Germinal center (tissue), 1 donor: Measurements from ENCODE around the gene AGBL5.
A peak's percentile ranks its signal among the peaks of the same experiment; 100 is the strongest.
"Not testable (repeated sequence)": the region's sequence is repeated elsewhere in the genome, so short reads cannot be mapped to it uniquely, and the experiment has no call there.

Experiments used
- DNase-seq: peaks from one replicate; pipeline ENCODE4 v3.0.0; 2012; ENCODE audit warnings: mixed read lengths, low spot score

Gene AGBL5

DNA sequence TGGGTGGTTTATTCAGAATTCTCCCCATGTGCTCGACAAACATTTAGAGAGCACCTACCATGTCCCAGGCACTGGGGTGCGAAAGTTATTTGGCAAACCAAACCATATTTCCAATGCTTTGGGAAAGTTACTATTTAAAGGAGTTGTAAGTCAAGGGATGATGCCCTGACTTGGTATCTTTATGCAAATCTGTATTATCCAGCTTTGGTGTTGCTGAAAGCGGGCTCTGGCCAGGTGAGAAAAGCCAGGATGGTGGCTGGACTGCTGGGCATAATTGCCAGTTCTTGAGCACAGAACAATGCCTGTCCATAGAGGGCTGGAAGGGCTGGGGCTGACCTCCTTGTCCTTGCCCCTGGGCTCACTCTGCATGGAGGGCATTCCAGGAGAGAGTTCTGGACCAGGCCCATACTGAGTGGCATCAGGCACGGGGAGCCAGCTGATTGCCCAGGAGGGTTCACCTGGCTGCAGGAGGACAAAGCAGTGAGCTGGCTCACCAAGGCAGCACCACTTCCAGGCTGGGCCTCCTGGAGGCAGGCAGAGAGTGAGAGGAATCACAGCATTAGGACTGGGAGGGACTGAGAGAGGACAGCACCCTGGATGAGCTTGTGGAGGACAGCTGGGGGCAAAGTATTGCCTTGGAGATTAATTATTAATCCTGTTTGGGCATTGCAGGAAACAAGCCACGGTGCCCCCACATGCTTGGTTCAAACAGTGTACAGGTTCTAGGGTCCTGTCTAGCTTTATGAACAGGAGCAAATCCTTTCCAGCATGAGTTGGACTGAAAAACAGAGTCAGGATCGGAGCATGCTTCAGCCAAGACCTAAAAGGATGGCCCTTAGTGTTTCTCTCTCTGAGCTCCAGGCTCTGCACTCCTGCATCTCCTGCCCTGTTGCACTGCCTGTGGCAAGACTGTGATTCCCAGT lies 42.2 kb downstream of the AGBL5 start:
- DNase-seq, result no peak

DNA sequence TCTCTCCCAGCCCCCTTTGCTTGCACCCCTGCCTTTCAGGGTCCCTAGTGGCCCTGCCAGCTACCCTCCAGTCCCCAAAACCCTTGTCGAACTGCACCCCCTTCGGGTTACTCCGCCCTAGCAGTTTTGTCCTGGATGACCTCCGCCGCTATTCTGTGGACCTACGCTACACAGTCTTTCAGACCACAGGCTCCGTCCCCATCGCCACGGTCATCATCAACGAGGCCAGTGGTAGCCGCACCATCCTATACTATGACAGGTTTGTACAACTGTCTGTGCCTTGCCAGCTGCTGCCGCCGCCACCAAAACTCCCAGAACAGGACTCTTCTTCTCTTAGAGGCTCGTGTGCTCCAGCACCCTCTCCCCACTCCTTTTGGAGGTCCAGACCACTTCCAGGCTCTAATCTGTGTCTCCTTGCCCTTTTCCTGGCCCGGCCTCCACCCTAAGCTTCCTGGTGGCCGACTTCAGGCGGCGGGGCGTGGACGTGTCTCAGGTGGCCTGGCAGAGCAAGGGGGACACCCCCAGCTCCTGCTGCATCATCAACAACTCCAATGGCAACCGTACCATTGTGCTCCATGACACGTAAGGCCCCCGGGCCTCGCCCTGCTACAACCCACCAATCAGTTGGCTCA lies 43.0 kb downstream of the AGBL5 start:
- no peak for DNase-seq

DNA sequence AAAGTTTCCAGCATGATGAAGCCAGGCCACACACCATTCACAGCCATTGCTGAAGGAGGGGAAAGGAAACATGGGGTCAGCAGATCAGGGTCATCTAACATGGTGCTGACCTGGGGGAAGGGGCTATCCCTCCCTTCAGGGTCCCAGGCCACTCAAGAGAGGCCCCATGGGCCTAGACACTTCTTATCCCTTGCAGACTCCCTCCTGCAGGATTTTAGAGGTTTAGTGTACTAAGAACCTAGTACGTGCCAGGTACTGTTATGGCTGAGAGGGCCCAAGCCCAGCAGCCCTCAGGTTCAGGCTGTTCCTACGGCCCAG lies 43.9 kb downstream of the AGBL5 start:
- no peak for DNase-seq

DNA sequence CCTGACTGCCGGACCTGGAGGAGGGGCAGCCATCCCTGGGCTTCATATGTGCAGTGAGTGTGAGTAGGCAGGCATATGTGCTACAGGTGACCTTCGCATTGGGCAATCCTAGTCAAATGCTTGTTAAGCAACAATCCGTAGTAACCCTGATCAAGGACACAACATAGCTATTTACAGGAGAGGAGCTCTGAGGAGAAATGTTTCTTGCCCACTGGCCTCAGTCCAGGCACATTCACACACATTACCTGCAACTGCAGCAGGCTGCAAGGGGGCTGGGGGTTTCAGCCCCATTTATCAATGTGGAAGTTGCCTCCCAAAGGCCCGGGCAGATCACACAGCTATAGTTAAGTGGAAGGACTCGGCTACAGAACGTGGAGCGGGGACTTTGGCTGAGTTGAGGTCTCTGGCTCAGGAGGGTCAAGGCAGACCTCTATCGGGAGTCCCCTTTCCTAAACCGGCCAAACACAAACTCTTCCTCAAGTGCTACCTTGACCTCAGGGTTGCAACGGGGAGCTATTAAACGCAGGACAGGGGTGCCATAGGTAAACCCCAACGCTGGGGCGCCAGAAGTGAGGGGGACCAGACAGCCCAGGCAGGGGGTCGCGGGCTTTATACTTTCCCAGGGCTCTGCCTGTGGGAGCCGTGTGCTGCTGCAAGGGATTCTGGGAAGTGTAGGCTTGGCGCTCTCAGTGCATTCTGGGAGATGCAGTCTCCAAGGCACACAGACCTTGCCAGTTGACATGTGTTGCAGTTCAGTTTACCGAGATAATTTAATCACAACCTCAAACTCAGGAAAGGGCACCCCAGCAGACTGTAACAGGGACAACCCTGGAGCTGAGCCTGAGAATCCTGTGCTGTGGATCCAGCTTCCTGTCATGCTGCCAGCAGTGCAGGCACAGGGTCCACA lies 44.5 kb downstream of the AGBL5 start:
- DNase-seq, result peak; percentile 79

DNA sequence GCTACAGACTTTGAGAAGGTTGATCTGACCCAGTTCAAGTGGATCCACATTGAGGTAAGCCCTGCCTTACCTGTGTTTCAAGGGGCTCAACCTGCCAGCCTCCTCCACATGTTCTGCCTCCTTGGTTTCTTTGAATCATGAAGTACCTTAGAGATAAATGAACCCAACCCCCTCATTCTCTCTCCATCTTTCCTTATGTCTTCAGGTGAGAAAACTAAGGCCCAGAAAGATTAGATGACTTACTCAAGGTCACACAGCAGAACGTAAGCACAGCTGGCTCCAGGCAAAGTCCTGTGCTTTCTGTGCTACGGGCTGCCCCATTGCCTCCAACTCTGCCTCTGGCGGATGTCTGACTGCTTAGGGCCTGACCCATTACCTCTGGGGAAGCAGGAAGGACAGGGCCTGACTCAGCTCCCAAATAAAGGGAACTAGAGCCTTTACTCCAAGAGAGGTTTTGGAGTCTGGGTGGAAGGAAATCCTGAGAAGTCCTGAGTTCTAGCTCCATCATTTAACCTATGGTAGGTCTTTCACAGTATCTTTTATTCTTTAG lies 45.4 kb downstream of the AGBL5 start:
- DNase-seq, result no peak

DNA sequence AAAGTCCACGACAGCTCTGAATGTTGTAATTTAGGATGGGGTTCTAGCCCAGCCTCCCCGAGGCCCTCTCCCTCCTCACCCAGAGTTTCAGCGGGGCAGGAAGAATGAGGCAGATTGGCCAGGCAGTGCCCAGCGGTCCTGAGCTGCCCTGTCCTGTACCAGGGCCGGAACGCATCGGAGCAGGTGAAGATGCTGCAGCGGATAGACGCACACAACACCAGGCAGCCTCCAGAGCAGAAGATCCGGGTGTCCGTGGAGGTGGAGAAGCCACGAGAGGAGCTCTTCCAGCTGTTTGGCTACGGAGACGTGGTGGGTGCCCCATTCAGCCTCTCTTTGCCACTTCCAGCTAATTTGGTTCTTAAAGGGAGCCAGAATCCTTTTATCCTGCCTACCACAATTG lies 45.9 kb downstream of the AGBL5 start:
- no peak for DNase-seq

DNA sequence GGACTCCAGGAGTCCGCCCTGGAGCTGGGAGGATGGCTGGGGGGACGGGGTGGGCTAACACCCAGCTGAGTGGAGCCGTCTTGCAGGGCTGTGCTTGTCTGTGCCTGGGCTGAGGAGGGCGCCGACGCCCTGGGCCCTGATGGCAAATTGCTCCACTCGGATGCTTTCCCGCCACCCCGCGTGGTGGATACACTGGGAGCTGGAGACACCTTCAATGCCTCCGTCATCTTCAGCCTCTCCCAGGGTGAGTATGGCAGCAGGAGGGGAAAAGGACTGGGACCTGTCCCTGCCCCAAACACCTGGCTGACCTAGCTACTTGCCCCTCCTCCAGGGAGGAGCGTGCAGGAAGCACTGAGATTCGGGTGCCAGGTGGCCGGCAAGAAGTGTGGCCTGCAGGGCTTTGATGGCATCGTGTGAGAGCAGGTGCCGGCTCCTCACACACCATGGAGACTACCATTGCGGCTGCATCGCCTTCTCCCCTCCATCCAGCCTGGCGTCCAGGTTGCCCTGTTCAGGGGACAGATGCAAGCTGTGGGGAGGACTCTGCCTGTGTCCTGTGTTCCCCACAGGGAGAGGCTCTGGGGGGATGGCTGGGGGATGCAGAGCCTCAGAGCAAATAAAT lies 48.0 kb downstream of the AGBL5 start:
- DNase-seq, result no peak

DNA sequence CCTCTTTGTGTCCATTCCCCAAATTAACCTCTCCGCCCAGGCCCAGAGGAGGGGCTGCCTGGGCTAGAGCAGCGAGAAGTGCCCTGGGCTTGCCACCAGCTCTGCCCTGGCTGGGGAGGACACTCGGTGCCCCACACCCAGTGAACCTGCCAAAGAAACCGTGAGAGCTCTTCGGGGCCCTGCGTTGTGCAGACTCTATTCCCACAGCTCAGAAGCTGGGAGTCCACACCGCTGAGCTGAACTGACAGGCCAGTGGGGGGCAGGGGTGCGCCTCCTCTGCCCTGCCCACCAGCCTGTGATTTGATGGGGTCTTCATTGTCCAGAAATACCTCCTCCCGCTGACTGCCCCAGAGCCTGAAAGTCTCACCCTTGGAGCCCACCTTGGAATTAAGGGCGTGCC lies 48.6 kb downstream of the AGBL5 start:
- DNase-seq, result no peak

DNA sequence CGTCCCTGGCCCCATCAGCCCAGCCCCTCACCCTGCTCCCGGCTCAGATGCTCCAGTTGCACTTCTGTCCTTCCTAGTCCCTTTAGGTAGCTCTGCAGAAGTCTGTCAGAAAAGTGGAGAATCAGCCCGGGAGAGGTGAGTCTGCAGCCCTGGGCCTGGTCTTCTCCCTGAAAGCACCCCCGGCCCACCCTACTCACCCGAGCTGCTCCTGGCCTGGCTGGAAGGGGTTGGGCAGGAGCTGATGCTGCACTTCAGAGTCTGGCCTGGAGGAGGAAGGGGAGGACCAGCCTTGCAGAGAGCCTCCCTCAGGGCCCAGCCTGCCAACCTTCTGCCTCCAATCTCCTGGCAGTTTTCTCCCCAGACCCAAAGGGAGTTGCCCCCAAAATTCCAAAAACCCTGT lies 50.9 kb downstream of the AGBL5 start:
- no peak for DNase-seq

DNA sequence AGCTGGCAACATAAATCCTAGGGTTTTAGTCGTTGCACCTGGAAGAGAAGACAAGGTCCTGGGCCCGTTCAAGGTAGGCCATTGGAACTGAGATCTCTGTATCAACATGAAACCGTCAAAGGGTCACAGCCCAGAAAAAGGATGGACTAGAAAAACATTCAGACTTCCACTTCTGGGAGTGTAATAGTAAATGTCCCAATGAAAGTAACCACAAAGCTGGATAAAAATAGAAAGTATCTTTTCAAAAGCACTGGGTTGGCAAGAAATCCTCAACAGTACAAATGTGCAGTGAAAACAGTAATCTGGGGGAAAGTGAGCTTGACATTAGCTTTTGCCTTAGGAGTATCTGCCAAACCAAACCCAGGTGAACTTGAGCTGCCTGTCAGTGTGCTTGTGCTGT lies 54.5 kb downstream of the AGBL5 start:
- no peak for DNase-seq

DNA sequence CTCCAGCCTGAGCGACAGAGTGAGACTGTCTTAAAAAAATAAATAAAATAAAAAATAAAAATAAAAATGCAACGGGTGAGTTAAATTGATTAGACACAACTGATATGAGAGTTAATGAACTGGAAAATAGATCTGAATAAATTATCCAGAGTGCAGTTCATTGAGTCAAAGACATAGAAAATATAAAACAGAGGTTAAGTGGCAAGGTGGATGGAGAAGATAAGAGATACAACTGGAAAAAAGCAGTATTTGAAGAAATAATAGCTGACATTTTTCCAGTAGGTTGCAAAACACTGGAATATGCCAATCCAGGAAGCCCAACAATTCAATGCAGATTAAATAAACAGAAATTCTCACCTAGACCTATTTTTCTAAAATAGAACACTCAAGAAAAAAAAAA lies 56.8 kb downstream of the AGBL5 start:
- DNase-seq, result no peak

DNA sequence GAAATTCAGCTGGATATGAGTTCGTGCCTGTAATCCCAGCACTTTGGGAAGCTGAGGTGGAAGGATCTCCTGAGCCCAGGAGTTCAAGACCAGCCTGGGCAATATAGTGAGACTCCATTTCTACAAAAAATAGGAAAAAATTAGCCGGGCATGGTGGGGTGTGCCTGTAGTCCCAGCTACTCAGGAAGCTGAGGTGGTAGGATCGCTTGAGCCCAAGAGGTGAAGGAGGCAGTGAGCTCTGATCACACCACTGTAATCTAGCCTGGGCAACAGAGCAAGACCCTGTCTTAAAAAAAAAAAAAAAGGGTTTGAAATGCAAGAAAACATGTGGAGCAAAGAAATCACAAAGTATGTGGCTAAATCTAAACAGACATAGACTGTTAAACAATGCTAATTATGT lies 57.6 kb downstream of the AGBL5 start:
- no peak for DNase-seq

DNA sequence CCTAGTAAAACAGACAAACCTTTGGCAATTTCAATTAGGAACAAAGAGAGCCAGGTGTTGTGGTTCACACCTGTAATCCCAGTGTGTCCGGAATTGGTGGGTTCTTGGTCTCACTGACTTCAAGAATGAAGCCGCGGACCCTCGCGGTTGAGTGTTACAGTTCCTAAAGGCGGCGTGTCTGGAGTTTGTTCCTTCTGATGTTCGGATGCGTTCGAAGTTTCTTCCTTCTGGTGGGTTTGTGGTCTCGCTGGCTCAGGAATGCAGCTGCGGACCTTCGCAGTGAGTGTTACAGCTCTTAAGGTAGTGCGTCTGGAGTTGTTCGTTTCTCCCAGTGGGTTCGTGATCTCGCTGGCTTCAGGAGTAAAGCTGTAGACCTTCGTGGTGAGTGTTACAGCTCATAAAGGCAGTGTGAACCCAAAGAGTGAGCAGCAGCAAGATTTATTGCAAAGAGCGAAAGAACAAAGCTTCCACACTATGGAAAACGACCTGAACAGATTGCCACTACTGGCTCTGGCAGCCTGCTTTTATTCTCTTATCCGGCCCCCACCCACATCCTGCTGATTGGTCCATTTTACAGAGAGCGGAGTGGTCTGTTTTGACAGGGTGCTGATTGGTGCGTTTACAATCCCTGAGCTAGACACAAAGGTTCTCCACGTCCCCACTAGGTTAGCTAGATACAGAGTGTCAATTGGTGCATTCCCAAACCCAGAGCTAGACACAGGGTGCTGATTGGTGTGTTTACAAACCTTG lies 59.3 kb downstream of the AGBL5 start:
- DNase-seq, result not testable (repeated sequence)

DNA sequence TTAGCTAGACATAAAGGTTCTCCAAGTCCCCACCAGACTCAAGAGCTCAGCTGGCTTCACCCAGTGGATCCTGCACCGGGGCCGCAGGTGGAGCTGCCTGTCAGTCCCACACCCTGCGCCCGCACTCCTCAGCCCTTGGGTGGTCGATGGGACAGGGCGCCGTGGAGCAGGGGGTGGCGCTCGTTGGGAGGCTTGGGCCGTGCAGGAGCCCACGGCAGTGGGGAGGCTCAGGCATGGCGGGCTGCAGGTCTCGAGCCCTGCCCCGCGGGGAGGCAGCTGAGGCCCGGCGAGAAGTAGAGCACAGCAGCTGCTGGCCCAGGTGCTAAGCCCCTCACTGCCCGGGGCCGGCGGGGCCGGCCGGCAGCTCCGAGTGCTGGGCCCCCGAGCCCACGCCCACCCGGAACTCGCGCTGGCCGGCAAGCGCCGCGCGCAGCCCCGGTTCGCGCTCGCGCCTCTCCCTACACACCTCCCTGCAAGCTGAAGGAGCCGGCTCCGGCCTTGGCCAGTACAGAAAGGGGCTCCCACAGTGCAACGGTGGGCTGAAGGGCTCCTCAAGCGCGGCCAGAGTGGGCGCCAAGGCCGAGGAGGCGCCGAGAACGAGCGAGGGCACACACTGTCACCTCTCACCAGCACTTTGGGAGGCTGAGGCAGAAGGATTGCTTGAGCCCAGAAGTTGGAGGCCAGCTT lies 60.1 kb downstream of the AGBL5 start:
- DNase-seq, result not testable (repeated sequence)

DNA sequence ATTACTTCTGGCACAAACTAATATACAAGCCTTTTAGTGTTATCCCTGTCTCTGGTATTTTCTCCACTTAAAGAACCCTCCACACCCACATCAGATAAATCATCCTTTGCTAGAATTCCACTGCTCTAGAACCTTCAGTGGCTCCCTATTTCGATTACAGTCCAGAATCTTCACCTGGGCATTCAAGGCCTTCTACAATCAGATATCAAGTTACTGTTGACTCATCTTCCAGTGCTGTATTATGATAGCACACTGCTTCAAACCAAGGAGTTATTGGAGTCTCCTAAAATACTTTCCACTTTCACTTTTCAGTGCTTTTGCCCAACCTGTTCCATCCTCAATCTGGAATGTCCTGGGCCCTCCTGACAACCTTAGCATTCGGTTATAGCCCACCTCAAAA lies 64.1 kb downstream of the AGBL5 start:
- DNase-seq, result no peak

DNA sequence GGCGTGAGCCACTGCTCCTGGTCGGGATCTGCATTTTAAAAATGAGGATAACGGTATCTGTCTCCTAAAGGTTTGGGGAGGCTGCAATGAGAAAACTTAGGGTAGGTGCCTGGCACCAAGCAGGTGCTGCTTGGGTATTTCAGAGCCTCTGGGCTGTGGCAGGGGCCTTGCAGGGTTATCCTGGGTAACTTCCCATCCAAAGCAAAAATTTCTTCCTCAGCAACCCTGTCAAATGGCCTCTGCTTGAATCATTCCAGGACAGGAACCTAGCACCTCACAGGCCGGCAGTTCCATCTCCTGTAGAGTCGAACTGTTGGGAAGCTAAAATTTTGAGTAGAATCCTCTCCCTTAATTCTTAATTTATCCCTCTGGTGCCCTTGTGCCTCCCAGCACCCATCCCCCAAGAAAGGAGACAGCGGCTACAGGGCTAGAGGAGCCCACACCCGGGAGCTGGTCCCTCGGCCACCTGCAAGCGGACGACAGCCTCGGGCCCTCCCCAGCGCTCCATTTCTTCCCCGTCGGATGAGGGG lies 66.6 kb downstream of the AGBL5 start:
- no peak for DNase-seq

DNA sequence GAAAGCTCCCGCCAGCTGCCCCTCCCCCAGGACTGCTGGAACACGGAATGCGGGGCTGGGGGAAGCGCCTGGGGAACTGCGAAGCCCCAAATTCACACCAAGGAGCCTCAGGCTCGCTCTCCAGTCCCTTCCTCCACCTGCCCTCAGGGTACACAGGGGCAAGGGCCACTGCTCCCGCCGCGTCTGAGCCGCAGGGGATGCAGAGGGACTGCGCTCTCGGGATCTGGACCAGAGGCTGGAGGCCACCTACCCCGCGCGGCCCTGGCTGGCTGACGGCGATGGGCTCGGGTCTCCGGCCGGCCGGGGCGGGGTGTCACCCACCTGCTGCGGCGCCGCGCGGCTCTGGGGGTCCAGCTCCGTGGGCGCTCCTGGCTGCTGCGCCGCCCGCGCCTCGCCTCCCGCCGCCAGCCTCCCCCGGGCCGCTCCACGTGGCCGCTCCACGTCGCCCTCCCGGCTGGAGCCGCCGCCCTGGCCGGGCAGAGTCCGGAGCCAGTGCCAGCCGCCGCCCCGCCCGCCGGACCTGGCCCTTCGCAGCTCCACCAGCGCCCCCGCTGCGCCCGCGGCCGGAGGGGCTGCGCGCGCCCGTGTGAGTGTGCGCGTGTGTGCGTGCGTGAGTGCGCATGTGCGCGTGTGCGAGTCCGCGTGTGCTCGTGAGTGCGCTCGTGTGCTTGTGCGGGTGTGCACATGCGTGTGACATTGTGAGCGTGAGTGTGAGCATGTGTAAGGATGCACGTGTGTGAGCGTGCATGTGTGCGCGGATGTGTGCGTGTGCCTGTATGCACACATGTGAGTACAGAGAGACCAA lies 67.3 kb downstream of the AGBL5 start, which contains the start of gene CGREF1:
CGREF1 (minus strand) TSS at position 604 of the 805 bp plus-strand sequence. CDS start 14,762 bp downstream, outside the sequence.
- DNase-seq, result peak; percentile 19

DNA sequence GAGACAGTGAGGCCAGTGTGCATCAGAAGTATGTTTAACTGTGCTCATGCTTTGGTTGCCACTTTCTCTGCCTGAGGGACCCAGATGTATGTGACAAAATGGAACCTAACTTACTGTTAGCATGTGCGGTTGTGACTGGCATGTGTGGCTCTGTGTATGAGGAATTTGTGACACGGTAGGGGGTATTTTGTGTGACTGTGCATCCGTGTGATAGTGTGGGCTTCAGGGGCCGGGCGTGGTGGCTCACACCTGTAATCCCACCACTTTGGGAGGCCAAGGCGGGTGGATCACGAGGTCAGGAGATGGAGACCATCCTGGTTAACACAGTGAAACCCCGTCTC lies 67.8 kb downstream of the AGBL5 start:
- DNase-seq, result not testable (repeated sequence)
